Endothelial cell of hepatic sinusoid (primary cell): Measurements from ENCODE around the gene INTS3.

Source experiments
- in situ Hi-C: cut with HindIII; loops from 2 replicates; pipeline ENCODE4 v1.10.0; 2017; ENCODE audit warnings: low sequenced_read_pairs

INTS3 gene

GRCh38 chr1:153794624-153795329 is 66.9 kb downstream of the INTS3 start:
- in situ Hi-C loops: no loop called here

- in situ Hi-C loops: no loop called here
These were observed 67.5 kb downstream of the INTS3 start for GRCh38 chr1:153795330-153795837.

- in situ Hi-C loops: no loop called here
These were observed 68.3 kb downstream of the INTS3 start for GRCh38 chr1:153795934-153796785.

- in situ Hi-C loops: no loop called here
These were observed 69.2 kb downstream of the INTS3 start for GRCh38 chr1:153796786-153797659.

GRCh38 chr1:153798468-153798780 is 70.6 kb downstream of the INTS3 start:
- in situ Hi-C loops: no loop called here

- in situ Hi-C loops: no loop called here
These were observed 71.2 kb downstream of the INTS3 start for GRCh38 chr1:153799016-153799415.

GRCh38 chr1:153799566-153800465 is 72.0 kb downstream of the INTS3 start:
- in situ Hi-C loops: no loop called here

- in situ Hi-C loops: no loop called here
These were observed 72.7 kb downstream of the INTS3 start for GRCh38 chr1:153800516-153800915.

GRCh38 chr1:153801028-153801625 is 73.3 kb downstream of the INTS3 start:
- in situ Hi-C loops: no loop called here

- in situ Hi-C loops: no loop called here
These were observed 74.2 kb downstream of the INTS3 start for GRCh38 chr1:153801786-153802697.

GRCh38 chr1:153803470-153804056 is 75.7 kb downstream of the INTS3 start:
- in situ Hi-C loops: no loop called here

GRCh38 chr1:153804112-153804511 is 76.3 kb downstream of the INTS3 start:
- in situ Hi-C loops: no loop called here

- in situ Hi-C loops: no loop called here
These were observed 77.3 kb downstream of the INTS3 start for GRCh38 chr1:153805042-153805745.

GRCh38 chr1:153805886-153806719 is 78.3 kb downstream of the INTS3 start:
- in situ Hi-C loops: no loop called here

- in situ Hi-C loops: loop anchor here (5.0 kb wide), 2 partner anchors 36 to 71 kb away; no protein-coding TSS in a partner anchor
These were observed 88.5 kb downstream of the INTS3 start for GRCh38 chr1:153816283-153816889.

- in situ Hi-C loops: loop anchor here (5.0 kb wide), 2 partner anchors 33 to 68 kb away; no protein-coding TSS in a partner anchor
These were observed 91.0 kb downstream of the INTS3 start for GRCh38 chr1:153818876-153819275.
